Stimulated activated naive CD4-positive, alpha-beta T cell (primary cell): ENCODE data around the gene KCMF1.

Experiments
- DNase-seq, 6 experiments: peaks; one replicate each; lab custom pipeline; 2025; lab: John Stamatoyannopoulos, UW

Gene KCMF1

DNA sequence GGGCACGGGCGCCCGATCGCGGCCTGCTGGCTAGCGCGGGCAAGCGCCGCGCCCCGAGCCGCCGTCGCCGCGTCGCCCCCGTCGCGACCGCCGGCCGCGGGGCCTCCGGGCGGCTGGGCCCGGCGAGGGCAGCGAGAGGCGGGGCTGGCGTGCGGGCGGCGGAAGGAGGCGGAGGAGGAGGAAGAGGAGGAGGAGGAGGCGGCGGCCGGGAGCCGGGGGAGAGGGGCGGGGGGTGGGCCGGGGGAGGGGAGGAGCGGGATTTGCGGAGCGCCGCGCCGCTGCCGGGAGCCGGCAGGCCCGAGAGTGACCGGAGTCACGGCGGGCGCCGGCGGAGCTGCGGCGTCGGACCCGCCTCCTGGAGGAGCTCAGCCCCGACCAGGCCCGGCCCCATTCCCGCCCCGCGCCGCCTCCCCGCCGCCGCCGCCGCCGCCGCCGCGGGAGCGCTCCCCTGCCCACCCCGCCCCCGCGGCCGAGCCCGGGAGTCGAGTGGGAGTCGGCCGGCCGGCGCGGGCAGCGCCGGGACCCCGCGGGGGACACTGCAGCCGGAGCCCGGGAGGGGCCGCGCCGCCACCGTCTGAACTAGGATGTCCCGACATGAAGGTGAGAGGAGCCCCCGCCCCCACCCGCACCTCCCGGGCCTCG is at the start of gene KCMF1:
KCMF1 (plus strand) TSS at position 294 of the 642 bp plus-strand sequence; CDS start at position 585, 291 bp downstream.
- peak; percentile 59 to 75 (median 71) for DNase-seq

DNA sequence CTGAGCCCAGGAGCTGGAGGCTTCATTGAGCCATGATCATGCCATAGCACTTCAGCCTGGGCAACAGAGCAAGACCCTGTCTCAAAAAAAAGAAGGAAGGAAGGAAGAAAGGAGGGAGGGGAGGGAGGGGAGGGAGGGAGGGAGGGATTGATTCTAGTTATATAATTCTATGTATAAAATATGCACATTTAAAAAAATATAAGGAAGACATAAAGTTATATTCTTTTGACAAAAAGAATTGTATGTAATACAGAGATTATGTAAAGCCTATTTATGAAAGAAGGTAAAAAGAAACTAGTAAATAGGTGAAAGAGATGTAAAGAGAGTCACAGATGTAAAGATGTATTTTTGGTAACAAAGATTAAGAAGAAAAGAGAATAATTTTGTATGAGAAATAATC is 48.0 kb upstream of the KCMF1 start:
- DNase-seq = no peak

DNA sequence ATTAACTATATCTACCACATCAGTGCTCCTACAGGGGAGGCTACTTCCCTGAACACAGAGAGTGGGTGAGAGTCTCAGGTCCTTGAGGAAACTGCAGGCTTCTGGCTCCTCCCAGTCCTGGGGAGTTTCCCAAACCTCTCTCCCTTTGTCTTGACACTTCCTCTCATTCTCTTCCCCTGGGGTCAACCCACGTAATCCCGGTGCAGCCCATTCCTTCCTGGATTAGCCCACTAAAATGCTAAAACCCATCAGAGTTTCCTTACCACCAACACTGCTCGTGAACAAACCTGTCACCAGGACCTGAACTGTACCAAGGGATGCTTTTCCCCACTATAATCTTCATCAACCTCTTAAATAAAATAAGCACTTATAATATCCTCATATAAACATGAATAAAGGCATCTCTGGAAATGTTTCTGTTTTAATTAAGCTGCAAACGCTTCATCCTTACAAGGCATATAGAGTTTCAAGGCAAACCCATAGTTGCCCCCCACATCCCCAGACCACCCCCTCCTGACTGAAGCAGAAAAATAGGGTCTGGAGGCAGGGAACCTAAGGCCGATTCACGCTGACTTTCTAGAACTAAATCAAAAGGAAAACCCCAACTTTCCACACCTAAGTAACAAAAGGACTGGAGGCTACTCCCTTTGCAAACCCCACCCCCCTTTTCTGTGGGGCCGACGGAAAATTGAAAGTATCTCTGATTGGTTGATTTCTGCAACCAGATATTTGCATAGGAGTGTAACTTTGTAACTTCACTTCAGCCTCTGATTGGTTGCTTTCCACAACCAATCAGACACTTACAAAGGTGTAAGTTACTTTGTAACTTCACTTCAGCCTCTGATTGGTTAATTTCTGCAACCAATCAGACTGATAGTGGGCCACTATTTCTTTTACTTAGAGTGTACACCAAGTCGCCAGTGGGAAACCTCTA is 46.5 kb upstream of the KCMF1 start:
- peak; percentile 18 to 67 (median 56) for DNase-seq

- DNase-seq = peak in 1 of 6 experiments; percentile 55
Measured at GRCh38 chr2:84925336-84925723, 45.6 kb upstream of the KCMF1 start.

DNA sequence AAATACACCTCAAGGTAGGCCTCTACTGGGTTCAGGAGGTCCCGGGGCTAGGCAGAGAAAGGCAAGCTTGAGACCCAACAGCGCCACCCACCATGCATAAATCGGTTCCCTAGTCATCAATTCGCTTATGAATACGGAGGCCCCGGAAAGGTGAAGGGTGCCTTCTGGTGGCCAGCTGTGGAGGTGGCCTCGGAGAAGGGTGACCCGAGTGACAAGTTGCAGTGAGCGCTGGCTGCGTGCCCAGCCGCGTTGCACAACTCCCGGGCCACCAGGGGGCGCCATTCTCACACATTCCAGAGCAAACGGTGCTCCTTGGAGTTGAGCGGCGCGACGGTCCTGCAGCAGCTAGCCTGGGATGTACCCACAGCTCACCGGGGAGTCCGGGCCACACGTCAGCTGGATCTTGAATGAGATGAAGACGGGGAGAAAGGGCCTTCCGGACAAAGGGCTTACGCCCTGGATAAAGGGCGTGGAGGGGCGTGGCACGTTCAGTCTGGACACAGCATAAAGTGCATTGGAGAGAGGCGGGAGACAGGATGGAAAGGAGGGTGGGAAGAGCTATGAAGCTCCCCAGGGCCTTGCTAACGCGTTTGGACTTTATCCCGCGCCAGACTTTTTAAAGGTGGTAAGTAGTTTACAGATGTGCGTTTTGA is 45.1 kb upstream of the KCMF1 start:
- peak; percentile 93 to 98 (median 96) for DNase-seq

- DNase-seq = no peak
Measured at GRCh38 chr2:84927275-84927627, 43.7 kb upstream of the KCMF1 start.

DNA sequence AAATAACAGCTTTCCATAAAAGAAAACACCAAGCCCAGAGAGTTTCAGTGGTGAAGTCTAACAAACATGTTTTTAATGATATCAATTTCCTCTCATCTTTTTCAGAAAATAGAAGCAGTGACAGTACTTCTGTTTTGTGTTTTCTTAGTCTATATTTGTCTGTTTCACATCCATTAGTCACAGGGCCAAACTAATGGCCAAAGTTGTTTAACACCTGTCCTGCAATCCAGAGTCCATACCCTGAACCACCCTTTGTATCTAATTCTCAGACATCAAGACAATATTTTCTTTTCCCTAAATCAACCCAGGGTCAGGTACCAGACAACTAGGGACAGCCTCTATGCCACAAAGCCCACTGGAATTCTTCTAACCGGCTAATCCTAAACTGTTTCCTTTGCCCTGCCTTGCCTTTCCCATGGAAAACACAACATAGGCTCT is 39.6 kb upstream of the KCMF1 start:
- DNase-seq = no peak

GRCh38 chr2:84938194-84938879 is 32.6 kb upstream of the KCMF1 start:
- DNase-seq = peak in 3 of 6 experiments; percentile 21 to 39 (median 22)

GRCh38 chr2:84939426-84940087 is 31.4 kb upstream of the KCMF1 start:
- DNase-seq = peak; percentile 16 to 67 (median 56)

GRCh38 chr2:84940088-84940470 is 30.9 kb upstream of the KCMF1 start:
- no peak for DNase-seq

- DNase-seq = no peak
Measured at GRCh38 chr2:84940831-84941412, 30.0 kb upstream of the KCMF1 start.

GRCh38 chr2:84942166-84942565 is 28.8 kb upstream of the KCMF1 start:
- no peak for DNase-seq

- DNase-seq = no peak
Measured at GRCh38 chr2:84942964-84943421, 28.0 kb upstream of the KCMF1 start.

DNA sequence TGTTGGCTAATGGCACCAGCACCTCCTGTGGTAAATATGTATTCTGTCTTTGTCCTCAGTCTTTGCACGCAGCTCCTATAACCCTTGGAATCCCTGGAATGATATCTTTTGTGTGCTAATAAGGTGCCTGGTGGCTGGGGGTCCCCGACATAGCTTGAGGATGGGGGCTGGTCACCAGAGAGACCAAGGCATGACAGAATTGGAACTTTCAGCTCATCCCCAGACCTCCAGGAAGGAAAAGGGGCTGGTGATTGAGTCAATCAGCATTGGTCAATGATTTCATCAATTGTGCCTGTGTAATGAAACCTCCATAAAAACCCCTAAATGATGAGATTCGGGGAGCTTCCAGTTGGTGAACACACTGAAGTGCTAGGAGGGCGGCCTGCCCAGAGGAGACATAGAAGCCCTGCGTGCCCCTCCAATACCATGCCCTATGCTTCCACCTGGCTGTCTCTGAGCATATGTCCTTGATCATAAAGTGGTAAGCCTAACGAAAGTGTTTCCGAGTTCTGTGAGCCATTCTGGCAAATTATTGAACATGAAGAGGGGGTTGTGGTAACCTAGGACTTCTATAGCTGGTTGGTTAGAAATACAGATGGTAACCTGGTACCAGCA is 26.6 kb upstream of the KCMF1 start:
- no peak for DNase-seq

DNA sequence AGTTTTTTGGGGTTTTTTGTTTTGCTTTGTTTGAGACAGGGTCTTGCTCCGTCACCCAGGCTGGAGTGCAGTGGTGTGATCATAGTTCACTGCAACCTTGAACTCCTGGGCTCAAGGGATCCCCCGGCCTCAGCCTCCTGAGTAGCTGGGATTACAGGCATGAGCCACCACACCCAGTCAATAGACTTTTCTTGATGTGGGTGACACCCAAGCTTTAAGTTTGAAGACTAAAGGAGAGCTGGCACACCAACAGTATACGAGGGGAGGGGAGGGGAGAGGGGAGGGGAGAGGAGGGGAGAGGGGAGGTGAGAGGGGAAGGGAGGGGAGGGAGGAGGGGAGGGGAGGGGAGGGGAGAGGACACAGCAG is 25.1 kb upstream of the KCMF1 start:
- peak in 3 of 6 experiments; percentile 25 to 57 (median 49) for DNase-seq

DNA sequence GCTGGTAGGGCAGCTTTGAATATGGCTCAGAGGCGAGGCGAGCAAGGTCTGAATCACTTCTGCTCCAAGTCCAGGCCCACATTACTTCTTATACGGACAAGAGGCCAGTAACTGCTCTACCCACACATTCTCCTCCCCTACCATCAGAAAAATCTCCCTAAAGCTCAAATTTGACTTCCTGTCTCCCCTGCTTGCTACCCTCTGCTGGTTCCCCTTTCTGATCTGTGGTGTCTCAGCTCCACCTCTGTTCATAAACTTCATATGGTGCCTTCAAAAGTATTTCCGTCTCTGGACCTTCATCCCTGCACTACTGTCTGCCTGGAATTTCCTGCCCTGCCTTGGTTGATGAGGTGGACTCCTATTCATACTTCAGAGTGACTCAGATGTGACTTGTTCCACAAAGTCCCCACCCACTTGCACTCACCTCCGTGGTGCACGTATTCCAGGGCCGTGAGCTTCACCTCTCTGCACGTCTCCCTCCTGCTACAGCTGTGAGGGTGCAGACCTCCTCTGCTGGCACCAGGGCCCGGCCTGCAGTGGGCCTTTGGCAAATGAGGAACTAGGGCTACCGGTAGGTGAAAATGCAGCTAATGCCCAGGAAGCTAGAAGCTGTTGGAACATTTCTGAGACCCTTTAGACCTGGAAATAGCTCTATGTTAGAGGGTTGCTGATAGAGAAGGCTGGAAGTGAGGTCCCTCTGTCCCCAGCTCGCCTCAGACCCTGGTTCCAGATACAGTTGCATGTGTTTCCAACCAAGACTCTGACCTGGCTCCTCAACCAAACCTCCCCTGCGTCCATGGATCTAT is 24.6 kb upstream of the KCMF1 start:
- peak; percentile 25 to 60 (median 44) for DNase-seq

DNA sequence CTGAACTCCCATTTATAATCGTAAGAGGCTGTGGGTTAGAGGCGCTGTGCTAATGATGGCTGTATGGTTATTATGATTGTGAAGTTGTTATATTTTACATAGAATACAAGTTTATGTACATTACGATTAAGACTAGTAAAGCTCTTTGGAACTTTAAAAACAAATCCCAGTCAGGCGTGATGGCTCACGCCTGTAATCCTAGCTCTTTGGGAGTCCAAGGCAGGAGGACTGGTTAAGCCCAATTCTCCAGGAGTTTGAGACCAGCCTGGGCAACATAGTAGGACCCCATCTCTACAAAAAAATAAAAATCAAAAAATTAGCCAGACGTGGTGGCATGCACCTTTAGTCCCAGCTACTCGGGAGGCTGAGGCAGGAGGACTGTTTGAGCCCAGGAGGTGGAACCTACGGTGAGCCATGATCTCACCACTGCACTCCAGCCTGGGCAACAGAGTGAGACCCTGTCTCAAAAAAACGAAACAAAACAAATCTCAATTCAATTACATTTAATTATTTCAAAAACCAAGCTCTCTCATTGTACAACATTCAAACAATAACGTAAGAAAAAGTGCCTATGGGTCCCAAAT is 23.9 kb upstream of the KCMF1 start:
- no peak for DNase-seq

DNA sequence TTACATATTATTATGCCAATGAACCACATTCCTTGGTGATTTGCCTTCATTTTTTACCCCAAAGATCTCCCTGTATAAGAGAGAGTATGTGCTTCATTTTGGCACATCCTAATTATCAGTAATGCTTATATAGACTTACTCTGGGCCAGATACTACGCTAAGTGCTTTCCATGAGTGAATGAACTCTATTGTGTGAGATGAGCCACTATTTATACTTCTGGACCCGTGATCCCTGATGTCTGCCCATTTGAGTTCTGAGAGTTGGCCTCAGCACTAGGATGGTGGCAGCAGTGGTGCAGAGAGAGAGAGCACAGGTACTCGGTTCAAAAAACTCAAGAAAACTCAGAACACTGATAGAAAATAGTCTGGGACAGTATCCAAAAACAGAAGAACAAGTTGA is 17.4 kb upstream of the KCMF1 start:
- DNase-seq = no peak

DNA sequence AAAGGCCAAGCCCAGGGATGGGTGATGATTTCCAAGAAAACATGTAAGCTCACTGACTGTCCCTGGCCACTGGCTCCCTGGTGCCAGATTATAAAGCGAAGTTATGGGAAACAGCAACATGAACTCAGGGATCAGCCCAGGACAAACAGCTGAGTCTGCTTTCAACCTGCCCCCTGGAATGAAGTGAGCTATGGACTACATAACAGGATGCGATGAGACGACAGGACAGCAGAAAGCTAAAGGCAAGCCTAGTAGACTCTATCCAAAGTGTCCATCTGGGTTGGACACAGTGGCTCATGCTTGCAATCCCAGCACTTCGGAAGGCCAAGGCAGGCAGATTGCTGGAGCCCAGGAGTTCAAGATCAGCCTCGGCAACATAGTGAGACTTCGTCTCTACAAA is 16.6 kb upstream of the KCMF1 start:
- DNase-seq = no peak
